Epithelial cell of esophagus (primary cell): ENCODE measurements around the gene HAGH.
"Not testable (repeated sequence)": the region's sequence is repeated elsewhere in the genome, so short reads cannot be mapped to it uniquely, and the experiment has no call there.

Experiments
- DNase-seq: peaks from one replicate; pipeline ENCODE4 v3.0.0; 2010; ENCODE audit warnings: low read depth
- H3K4me3 ChIP-seq: 2 replicates; pipeline ENCODE4 v1.5.1; 2011; ENCODE audit warnings: mild to moderate bottlenecking, low read length, control low read depth
- TF ChIP-seq, protein P1 (sequence below): IDR thresholded peaks from 2 replicates; pipeline ENCODE4 v1.5.1; 2011; ENCODE audit warnings: low read depth, mild to moderate bottlenecking, low read length, control low read depth, inconsistent platforms; ENCODE audit not compliant: insufficient read depth; ENCODE audit errors: missing control alignments

HAGH gene

DNA sequence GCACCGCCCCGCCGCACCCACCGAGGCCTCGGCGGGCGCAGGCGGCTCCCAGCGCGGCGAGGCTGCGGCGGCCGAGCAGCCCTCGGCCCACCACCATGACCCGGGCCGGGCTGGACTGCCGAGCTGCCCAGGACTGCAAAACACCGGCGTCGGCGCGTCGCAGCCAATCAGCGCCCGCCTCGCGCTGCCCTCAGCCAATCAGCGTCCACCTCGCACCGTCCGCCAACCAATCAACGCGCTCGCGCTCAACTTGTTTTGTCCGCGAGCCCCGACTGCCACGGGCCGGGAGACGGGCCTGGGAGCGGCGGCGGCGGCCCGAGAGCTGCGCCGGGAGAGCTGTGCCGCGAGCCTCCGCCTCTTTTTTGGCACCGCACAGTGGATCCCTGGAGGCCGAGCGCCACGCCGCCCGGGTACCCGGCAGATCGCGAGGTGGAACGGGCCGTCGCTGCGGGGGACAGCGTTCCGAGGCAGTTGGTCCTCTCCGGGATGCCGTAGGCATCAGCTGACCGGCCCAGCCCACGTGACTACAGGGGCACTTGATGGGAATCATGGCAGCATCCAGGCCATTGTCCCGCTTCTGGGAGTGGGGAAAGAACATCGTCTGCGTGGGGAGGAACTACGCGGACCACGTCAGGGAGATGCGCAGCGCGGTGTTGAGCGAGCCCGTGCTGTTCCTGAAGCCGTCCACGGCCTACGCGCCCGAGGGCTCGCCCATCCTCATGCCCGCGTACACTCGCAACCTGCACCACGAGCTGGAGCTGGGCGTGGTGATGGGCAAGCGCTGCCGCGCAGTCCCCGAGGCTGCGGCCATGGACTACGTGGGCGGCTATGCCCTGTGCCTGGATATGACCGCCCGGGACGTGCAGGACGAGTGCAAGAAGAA lies at the start of gene HAGH, which contains the start of gene FAHD1:
Gene HAGH (minus strand): TSS at position 135 of the 883 bp plus-strand sequence. CDS start 38 bp downstream, at position 97.
Gene FAHD1 (plus strand): TSS at position 516 of the 883 bp plus-strand sequence. CDS start 33 bp downstream, at position 549.
- TF ChIP-seq, protein P1, sequence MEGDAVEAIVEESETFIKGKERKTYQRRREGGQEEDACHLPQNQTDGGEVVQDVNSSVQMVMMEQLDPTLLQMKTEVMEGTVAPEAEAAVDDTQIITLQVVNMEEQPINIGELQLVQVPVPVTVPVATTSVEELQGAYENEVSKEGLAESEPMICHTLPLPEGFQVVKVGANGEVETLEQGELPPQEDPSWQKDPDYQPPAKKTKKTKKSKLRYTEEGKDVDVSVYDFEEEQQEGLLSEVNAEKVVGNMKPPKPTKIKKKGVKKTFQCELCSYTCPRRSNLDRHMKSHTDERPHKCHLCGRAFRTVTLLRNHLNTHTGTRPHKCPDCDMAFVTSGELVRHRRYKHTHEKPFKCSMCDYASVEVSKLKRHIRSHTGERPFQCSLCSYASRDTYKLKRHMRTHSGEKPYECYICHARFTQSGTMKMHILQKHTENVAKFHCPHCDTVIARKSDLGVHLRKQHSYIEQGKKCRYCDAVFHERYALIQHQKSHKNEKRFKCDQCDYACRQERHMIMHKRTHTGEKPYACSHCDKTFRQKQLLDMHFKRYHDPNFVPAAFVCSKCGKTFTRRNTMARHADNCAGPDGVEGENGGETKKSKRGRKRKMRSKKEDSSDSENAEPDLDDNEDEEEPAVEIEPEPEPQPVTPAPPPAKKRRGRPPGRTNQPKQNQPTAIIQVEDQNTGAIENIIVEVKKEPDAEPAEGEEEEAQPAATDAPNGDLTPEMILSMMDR: no peak
- peak within 1 kb of the TSS; percentile 97 for H3K4me3 ChIP-seq

GRCh38 chr16:1876066-1876465 lies 49.4 kb upstream of the HAGH start:
- DNase-seq, H3K4me3 ChIP-seq: not testable (repeated sequence)

More for the DNA sequence above, at the start of gene HAGH, which contains the start of gene FAHD1:
- peak; percentile 96 for DNase-seq

DNA sequence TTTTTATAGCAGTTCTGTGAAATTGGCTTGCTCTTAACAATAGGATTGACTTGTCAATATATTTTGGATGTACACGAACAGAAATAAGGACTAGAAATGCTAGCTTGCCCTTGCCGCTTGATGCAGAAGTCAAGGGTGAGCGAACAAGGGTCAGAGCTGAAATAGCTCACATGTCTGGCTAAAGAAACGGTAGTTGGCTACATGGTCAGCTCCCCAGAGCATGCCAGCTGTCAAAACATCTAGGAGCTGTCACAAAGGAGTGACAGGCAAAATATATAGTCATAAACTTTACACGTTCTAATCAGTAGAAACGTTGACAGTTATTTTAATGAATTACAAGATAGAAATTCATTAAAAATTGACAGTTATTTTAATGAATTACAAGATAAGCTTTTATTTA lies 48.2 kb upstream of the HAGH start:
- TF ChIP-seq, protein P1: no peak
- no peak for DNase-seq
- H3K4me3 ChIP-seq: no peak overlapping the region

DNA sequence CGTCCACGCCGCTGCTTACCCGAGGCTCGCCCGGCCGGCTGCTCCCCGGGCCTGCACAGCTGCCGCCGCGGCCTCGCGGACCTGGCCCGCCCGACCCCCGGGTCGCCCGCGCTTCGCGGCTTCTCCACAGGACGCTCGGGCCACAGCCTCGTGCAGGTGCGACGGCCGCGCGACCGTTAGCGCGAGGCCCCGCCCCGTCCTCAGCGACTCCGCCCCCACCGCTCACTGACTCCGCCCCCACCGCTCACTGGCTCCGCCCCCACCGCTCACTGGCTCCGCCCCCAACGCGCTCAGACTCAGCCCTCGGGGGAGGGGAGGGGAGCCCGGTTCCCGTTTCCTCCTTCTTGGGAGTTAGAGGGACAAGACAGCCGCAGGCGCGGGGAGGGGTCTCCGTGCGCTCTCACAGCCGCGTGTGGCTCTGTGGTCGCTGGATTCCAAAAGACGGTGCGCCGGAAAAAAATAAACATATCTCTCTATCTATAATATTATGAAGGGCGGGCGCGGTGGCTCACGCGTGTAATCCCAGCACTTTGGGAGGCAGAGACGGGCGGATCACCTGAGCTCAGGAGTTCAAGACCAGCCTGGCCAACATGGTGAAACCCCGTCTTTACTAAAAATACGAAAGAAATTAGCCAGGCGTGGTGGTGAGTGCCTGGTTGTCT lies 45.5 kb upstream of the HAGH start, which contains the start of gene MEIOB:
Gene MEIOB (minus strand): TSS at position 191 of the 662 bp plus-strand sequence. CDS start 3,989 bp downstream, outside the sequence.
- TF ChIP-seq, protein P1: no peak
- H3K4me3 ChIP-seq: no peak within 1 kb of the TSS
- peak; percentile 33 for DNase-seq

DNA sequence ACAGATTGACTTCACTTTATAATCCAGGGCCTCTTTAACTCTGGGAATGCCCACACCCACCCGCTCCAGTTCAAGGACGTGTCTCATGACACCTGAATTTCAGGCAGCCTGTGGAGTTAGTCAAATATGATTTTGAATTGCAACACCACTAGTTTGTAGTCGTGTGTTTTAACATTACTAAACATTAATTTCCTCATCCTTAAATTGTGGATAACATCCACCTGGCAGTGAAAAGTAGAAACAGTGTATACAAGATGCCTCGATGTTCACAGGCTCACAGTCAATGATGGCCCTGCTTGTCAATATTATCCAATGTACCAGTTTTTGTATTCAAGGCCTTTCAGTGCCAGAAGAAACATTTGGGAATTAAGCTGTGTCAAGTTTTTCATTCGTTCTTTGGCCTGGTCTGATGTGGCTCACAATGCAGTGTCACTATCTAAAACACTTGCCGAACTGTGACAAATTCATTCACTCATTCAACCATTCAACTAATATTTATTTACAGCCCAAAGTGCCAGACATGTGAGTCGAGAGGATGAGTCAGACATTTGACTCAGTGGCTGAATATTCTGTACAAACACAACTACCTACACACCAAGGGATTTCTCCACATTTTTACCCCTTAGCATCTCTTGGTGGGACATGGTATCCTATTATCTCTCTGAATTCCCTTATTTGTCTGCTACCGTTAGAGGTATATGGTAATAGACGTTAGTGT lies 43.9 kb upstream of the HAGH start:
- peak; percentile 91 for DNase-seq
- no peak overlapping the region for H3K4me3 ChIP-seq
- TF ChIP-seq, protein P1: no peak

DNA sequence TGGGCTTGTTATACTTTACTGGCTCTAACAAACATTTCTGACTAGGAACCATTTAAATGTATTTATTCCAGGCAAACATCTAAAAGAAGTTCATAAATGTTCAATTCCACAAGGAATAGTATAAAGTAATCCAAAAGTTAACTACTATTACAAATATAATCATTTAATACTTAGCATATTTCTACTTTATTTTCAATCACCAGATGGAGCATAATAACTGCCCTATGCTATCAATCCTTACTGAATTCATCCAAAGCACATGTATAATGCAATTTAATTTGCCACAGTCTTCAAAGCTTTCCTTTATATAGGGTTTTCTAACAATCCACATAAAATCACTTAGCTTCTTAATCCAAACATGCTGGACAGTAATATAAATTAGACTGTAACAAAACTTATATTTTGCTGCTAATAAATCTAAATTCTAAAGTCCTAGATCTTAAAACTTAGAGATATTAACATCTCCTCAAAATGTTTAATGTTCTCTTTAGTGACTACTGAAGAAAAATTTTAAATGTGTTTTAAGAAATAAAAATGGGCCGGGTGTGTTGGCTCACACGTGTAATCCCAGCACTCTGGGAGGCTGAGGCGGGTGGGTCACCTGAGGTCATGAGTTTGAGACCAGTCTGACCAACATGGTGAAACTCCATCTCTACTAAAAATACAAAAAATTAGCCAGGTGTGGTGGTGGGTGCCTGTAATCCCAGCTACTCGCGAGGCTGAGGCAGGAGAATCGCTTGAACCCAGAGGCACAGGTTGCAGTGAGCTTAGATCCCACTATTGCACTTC lies 39.5 kb upstream of the HAGH start:
- TF ChIP-seq, protein P1: no peak
- H3K4me3 ChIP-seq: no peak overlapping the region

More for the DNA sequence above, 39.5 kb upstream of the HAGH start:
- DNase-seq: no peak
